Karpas-422 (cell line): ENCODE data around the gene PLXNA2. TPM values are rescaled to one million over a fixed set of nuclear protein-coding genes. Genes with fewer than 3 reads are reported as not detected.

Experiments
- DNase-seq: peaks from one replicate; pipeline ENCODE4 v3.0.0-alpha.2; 2015
- H2AFZ ChIP-seq: fragments of 200-600 bp; sonication (generic); 2 replicates; pipeline ENCODE4 v1.6.1; 2014; ENCODE audit warnings: antibody characterized with exemption, low read length, mixed read lengths
- H3K27ac ChIP-seq: fragments of 200-600 bp; sonication (generic); 2 replicates; pipeline ENCODE4 v1.5.1; 2014; ENCODE audit warnings: mild to moderate bottlenecking, low read length, moderate library complexity
- H3K27me3 ChIP-seq: fragments of 200-600 bp; sonication (generic); 2 replicates; pipeline ENCODE4 v1.6.1; 2014; ENCODE audit warnings: low read length, mixed read lengths
- H3K36me3 ChIP-seq: fragments of 200-600 bp; sonication (generic); 2 replicates; pipeline ENCODE4 v1.6.1; 2014; ENCODE audit warnings: low read length, mixed read lengths; ENCODE audit not compliant: insufficient read depth
- H3K4me1 ChIP-seq: fragments of 200-600 bp; sonication (generic); 2 replicates; pipeline ENCODE4 v1.6.1; 2014; ENCODE audit warnings: mild to moderate bottlenecking, low read length, mixed read lengths
- H3K4me2 ChIP-seq: fragments of 200-600 bp; sonication (generic); 2 replicates; pipeline ENCODE4 v1.6.1; 2014; ENCODE audit warnings: low read length, low read depth, mild to moderate bottlenecking; ENCODE audit not compliant: poor library complexity, severe bottlenecking
- H3K4me3 ChIP-seq: fragments of 200-600 bp; sonication (generic); 2 replicates; pipeline ENCODE4 v1.5.1; 2014; ENCODE audit warnings: mild to moderate bottlenecking, antibody characterized with exemption, low read length, mixed read lengths
- H3K79me2 ChIP-seq: fragments of 200-600 bp; sonication (generic); 2 replicates; pipeline ENCODE4 v1.6.1; 2014; ENCODE audit warnings: mild to moderate bottlenecking, low read length, mixed read lengths
- H3K9ac ChIP-seq: fragments of 200-600 bp; sonication (generic); 2 replicates; pipeline ENCODE4 v1.6.0; 2014; ENCODE audit warnings: low read length
- H3K9me2 ChIP-seq: fragments of 200-600 bp; sonication (generic), shearing (Covaris generic); replicated peaks from 2 replicates; pipeline ENCODE4 v1.6.0; 2014; ENCODE audit warnings: mild to moderate bottlenecking, low read length, moderate library complexity; ENCODE audit not compliant: insufficient read depth
- H3K9me3 ChIP-seq: fragments of 300-700, 200-600 bp; sonication (generic); 2 replicates; pipeline ENCODE4 v1.6.1; 2014; ENCODE audit warnings: low read length, mixed read lengths
- H4K20me1 ChIP-seq: fragments of 200-600 bp; sonication (generic); 2 replicates; pipeline ENCODE4 v1.6.1; 2014; ENCODE audit warnings: mild to moderate bottlenecking, antibody characterized with exemption, low read length, low read depth; ENCODE audit not compliant: insufficient read depth
- total RNA-seq: library from RNA; depleted of rRNA; stranded (reverse); fragments of >200 nt; shearing (Covaris generic); gene quantifications from 2 replicates; pipeline ENCODE4 v1.2.3, GENCODE V29; 2014; ENCODE audit warnings: low replicate concordance

Gene PLXNA2
- total RNA-seq, 1 experiment from 2014 or later = not detected

GRCh38 chr1:208218237-208219097 is 25.7 kb downstream of the PLXNA2 start:
- H3K4me3 ChIP-seq = no peak overlapping the region
- no peak overlapping the region for H2AFZ ChIP-seq
- H3K27ac ChIP-seq = no peak overlapping the region

GRCh38 chr1:208217781-208218180 is 26.4 kb downstream of the PLXNA2 start:
- H3K4me2 ChIP-seq = no peak overlapping the region
- H2AFZ ChIP-seq = no peak overlapping the region
- no peaks in the 10 kb centered on the region for H3K36me3 ChIP-seq
- no peaks in the 10 kb centered on the region for H3K9me2 ChIP-seq
- no peak overlapping the region for H3K4me3 ChIP-seq
- no peaks in the 10 kb centered on the region for H3K27me3 ChIP-seq
- no peaks in the 10 kb centered on the region for H3K9me3 ChIP-seq
- H3K79me2 ChIP-seq = no peaks in the 10 kb centered on the region
- H3K4me1 ChIP-seq = no peaks in the 10 kb centered on the region
- 0 out of 2 replicates have a peak, but pooled peaks cover 4% of the 10 kb centered on the region for H4K20me1 ChIP-seq
- H3K9ac ChIP-seq = no peak overlapping the region
- no peak overlapping the region for H3K27ac ChIP-seq
- DNase-seq = no peak

More at GRCh38 chr1:208218237-208219097, 25.7 kb downstream of the PLXNA2 start:
- no peak for DNase-seq
- Histone ChIP-seq H4K20me1 (0 out of 2 replicates have a peak, but pooled peaks cover 4% of the 10 kb centered on the region), H3K4me2 (no peak overlapping the region), H3K9ac (no peak overlapping the region), H3K9me2 (no peaks in the 10 kb centered on the region), H3K9me3 (no peaks in the 10 kb centered on the region), H3K4me1 (no peaks in the 10 kb centered on the region), H3K36me3 (no peaks in the 10 kb centered on the region), H3K27me3 (no peaks in the 10 kb centered on the region), H3K79me2 (no peaks in the 10 kb centered on the region)

GRCh38 chr1:208216806-208217205 is 27.4 kb downstream of the PLXNA2 start:
- H3K27ac ChIP-seq = no peak overlapping the region

GRCh38 chr1:208216062-208216461 is 28.1 kb downstream of the PLXNA2 start:
- H3K9me2 ChIP-seq = no peaks in the 10 kb centered on the region
- no peak overlapping the region for H3K9ac ChIP-seq
- H3K27me3 ChIP-seq = no peaks in the 10 kb centered on the region
- 0 out of 2 replicates have a peak, but pooled peaks cover 4% of the 10 kb centered on the region for H4K20me1 ChIP-seq
- no peak overlapping the region for H3K27ac ChIP-seq
- no peak for DNase-seq
- H3K79me2 ChIP-seq = no peaks in the 10 kb centered on the region
- H3K4me1 ChIP-seq = no peaks in the 10 kb centered on the region
- H3K4me2 ChIP-seq = no peak overlapping the region
- H2AFZ ChIP-seq = no peak overlapping the region
- H3K9me3 ChIP-seq = no peaks in the 10 kb centered on the region
- no peak overlapping the region for H3K4me3 ChIP-seq
- no peaks in the 10 kb centered on the region for H3K36me3 ChIP-seq

More at GRCh38 chr1:208216806-208217205, 27.4 kb downstream of the PLXNA2 start:
- H3K9ac ChIP-seq = no peak overlapping the region
- no peaks in the 10 kb centered on the region for H3K9me2 ChIP-seq
- no peaks in the 10 kb centered on the region for H3K36me3 ChIP-seq
- H3K27me3 ChIP-seq = no peaks in the 10 kb centered on the region
- no peak overlapping the region for H3K4me2 ChIP-seq
- H3K4me1 ChIP-seq = no peaks in the 10 kb centered on the region
- H3K79me2 ChIP-seq = no peaks in the 10 kb centered on the region
- H3K9me3 ChIP-seq = no peaks in the 10 kb centered on the region
- H4K20me1 ChIP-seq = 0 out of 2 replicates have a peak, but pooled peaks cover 4% of the 10 kb centered on the region
- no peak overlapping the region for H2AFZ ChIP-seq
- no peak for DNase-seq
- H3K4me3 ChIP-seq = no peak overlapping the region

GRCh38 chr1:208215393-208215792 is 28.8 kb downstream of the PLXNA2 start:
- no peak overlapping the region for H3K9ac ChIP-seq

GRCh38 chr1:208213786-208214185 is 30.4 kb downstream of the PLXNA2 start:
- H3K27ac ChIP-seq = no peak overlapping the region
- no peaks in the 10 kb centered on the region for H3K9me2 ChIP-seq
- no peak overlapping the region for H3K4me3 ChIP-seq
- DNase-seq = no peak
- H3K4me1 ChIP-seq = no peaks in the 10 kb centered on the region
- H4K20me1 ChIP-seq = 0 out of 2 replicates have a peak, but pooled peaks cover 4% of the 10 kb centered on the region
- no peak overlapping the region for H3K9ac ChIP-seq
- no peaks in the 10 kb centered on the region for H3K36me3 ChIP-seq
- H2AFZ ChIP-seq = no peak overlapping the region
- H3K27me3 ChIP-seq = no peaks in the 10 kb centered on the region
- H3K4me2 ChIP-seq = no peak overlapping the region
- H3K9me3 ChIP-seq = no peaks in the 10 kb centered on the region
- no peaks in the 10 kb centered on the region for H3K79me2 ChIP-seq

More at GRCh38 chr1:208215393-208215792, 28.8 kb downstream of the PLXNA2 start:
- no peak overlapping the region for H3K4me2 ChIP-seq
- no peak overlapping the region for H3K4me3 ChIP-seq
- no peak overlapping the region for H2AFZ ChIP-seq
- H4K20me1 ChIP-seq = 0 out of 2 replicates have a peak, but pooled peaks cover 4% of the 10 kb centered on the region
- no peaks in the 10 kb centered on the region for H3K36me3 ChIP-seq
- H3K9me3 ChIP-seq = no peaks in the 10 kb centered on the region
- H3K27me3 ChIP-seq = no peaks in the 10 kb centered on the region
- H3K79me2 ChIP-seq = no peaks in the 10 kb centered on the region
- no peak overlapping the region for H3K27ac ChIP-seq
- DNase-seq = peak; percentile 9
- H3K4me1 ChIP-seq = no peaks in the 10 kb centered on the region
- no peaks in the 10 kb centered on the region for H3K9me2 ChIP-seq

GRCh38 chr1:208212893-208213292 is 31.3 kb downstream of the PLXNA2 start:
- H3K9ac ChIP-seq = no peak overlapping the region
- no peaks in the 10 kb centered on the region for H3K9me2 ChIP-seq
- no peaks in the 10 kb centered on the region for H3K9me3 ChIP-seq
- no peaks in the 10 kb centered on the region for H3K79me2 ChIP-seq
- no peak overlapping the region for H2AFZ ChIP-seq
- no peaks in the 10 kb centered on the region for H3K27me3 ChIP-seq
- H3K36me3 ChIP-seq = no peaks in the 10 kb centered on the region
- H3K27ac ChIP-seq = no peak overlapping the region
- no peak overlapping the region for H3K4me3 ChIP-seq
- no peaks in the 10 kb centered on the region for H3K4me1 ChIP-seq
- no peak for DNase-seq
- no peak overlapping the region for H3K4me2 ChIP-seq
- H4K20me1 ChIP-seq = 0 out of 2 replicates have a peak, but pooled peaks cover 4% of the 10 kb centered on the region
